ENCODE results near the gene SPATA22.
A peak's percentile ranks its signal among the peaks of the same experiment; 100 is the strongest.
"Not testable (repeated sequence)": the region's sequence is repeated elsewhere in the genome, so short reads cannot be mapped to it uniquely, and the experiment has no call there.

The SPATA22 gene

GRCh38 chr17:3471599-3471998 is at the start of gene SPATA22:
SPATA22 (minus strand) TSS chr17:3471819; CDS start chr17:3469325, 2,494 bp downstream.
- DNase-seq (ENCODE audit: low read depth, low spot score) = no peak

GRCh38 chr17:3519472-3519871 is 47.9 kb upstream of the SPATA22 start:
- not testable (repeated sequence) for DNase-seq (ENCODE audit: low read depth, low spot score)

- DNase-seq (ENCODE audit: low read depth, low spot score) = no peak
These were observed 43.3 kb upstream of the SPATA22 start for GRCh38 chr17:3514873-3515272.

GRCh38 chr17:3514167-3514566 is 42.5 kb upstream of the SPATA22 start:
- not testable (repeated sequence) for DNase-seq (ENCODE audit: low read depth, low spot score)

- peak; percentile 46 for DNase-seq (ENCODE audit: low read depth, low spot score)
These were observed 41.9 kb upstream of the SPATA22 start for GRCh38 chr17:3513305-3514035.

- DNase-seq (ENCODE audit: low read depth, low spot score) = peak; percentile 60
These were observed 41.0 kb upstream of the SPATA22 start for GRCh38 chr17:3512505-3513171.

- DNase-seq (ENCODE audit: low read depth, low spot score) = no peak
These were observed 40.4 kb upstream of the SPATA22 start for GRCh38 chr17:3511852-3512504.

GRCh38 chr17:3510090-3510489 is 38.5 kb upstream of the SPATA22 start:
- DNase-seq (ENCODE audit: low read depth, low spot score) = peak; percentile 27

- DNase-seq (ENCODE audit: low read depth, low spot score) = no peak
These were observed 36.2 kb upstream of the SPATA22 start for GRCh38 chr17:3507869-3508268.

GRCh38 chr17:3507071-3507470 is 35.5 kb upstream of the SPATA22 start:
- DNase-seq (ENCODE audit: low read depth, low spot score) = no peak

GRCh38 chr17:3506054-3506453 is 34.4 kb upstream of the SPATA22 start:
- DNase-seq (ENCODE audit: low read depth, low spot score) = no peak

GRCh38 chr17:3505008-3505407 is 33.4 kb upstream of the SPATA22 start:
- DNase-seq (ENCODE audit: low read depth, low spot score) = no peak

- DNase-seq (ENCODE audit: low read depth, low spot score) = no peak
These were observed 31.7 kb upstream of the SPATA22 start for GRCh38 chr17:3503285-3503684.

- no peak for DNase-seq (ENCODE audit: low read depth, low spot score)
These were observed 30.8 kb upstream of the SPATA22 start for GRCh38 chr17:3502466-3502865.

- no peak for DNase-seq (ENCODE audit: low read depth, low spot score)
These were observed 29.7 kb upstream of the SPATA22 start for GRCh38 chr17:3501344-3501743.

GRCh38 chr17:3497101-3497500 is 25.5 kb upstream of the SPATA22 start:
- DNase-seq (ENCODE audit: low read depth, low spot score) = no peak

- no peak for DNase-seq (ENCODE audit: low read depth, low spot score)
These were observed 14.0 kb upstream of the SPATA22 start for GRCh38 chr17:3485481-3486068.

GRCh38 chr17:3482852-3483251 is 11.2 kb upstream of the SPATA22 start:
- DNase-seq (ENCODE audit: low read depth, low spot score) = no peak

- DNase-seq (ENCODE audit: low read depth, low spot score) = peak; percentile 79
These were observed 8.4 kb upstream of the SPATA22 start for GRCh38 chr17:3479988-3480387.

- DNase-seq (ENCODE audit: low read depth, low spot score) = no peak
These were observed 4.4 kb upstream of the SPATA22 start, which contains the start of gene ASPA for GRCh38 chr17:3475812-3476610. ASPA (plus strand) TSS chr17:3475997; CDS start chr17:3476160, 163 bp downstream.

GRCh38 chr17:3475251-3475685 is 3.6 kb upstream of the SPATA22 start:
- no peak for DNase-seq (ENCODE audit: low read depth, low spot score)

All from ELF-1 (cell line).